KMS-11 (cell line): ENCODE results near the gene TSNAXIP1.
A peak's percentile ranks its signal among the peaks of the same experiment; 100 is the strongest.

Source experiments
- H2AFZ ChIP-seq: fragments of 200-600 bp; sonication (generic); 2 replicates; pipeline ENCODE4 v1.6.1; 2016; ENCODE audit warnings: antibody characterized with exemption, mixed run types, low read depth
- H3K27ac ChIP-seq: fragments of 200-600 bp; sonication (generic); 2 replicates; pipeline ENCODE4 v1.6.1; 2016; ENCODE audit warnings: mild to moderate bottlenecking, mixed run types
- H3K27me3 ChIP-seq: fragments of 200-600 bp; sonication (generic); 2 replicates; pipeline ENCODE4 v1.6.1; 2017; ENCODE audit warnings: mild to moderate bottlenecking, low read depth, mixed run types, moderate library complexity; ENCODE audit not compliant: insufficient read depth
- H3K36me3 ChIP-seq: fragments of 200-600 bp; sonication (generic); 2 replicates; pipeline ENCODE4 v1.6.1; 2017; ENCODE audit warnings: mild to moderate bottlenecking, mixed run types; ENCODE audit not compliant: insufficient read depth
- H3K4me1 ChIP-seq: fragments of 200-600 bp; sonication (generic); 2 replicates; pipeline ENCODE4 v1.6.1; 2016; ENCODE audit warnings: mild to moderate bottlenecking, low read depth, mixed run types; ENCODE audit not compliant: poor library complexity, severe bottlenecking
- H3K4me2 ChIP-seq: fragments of 200-600 bp; sonication (generic); 2 replicates; pipeline ENCODE4 v1.7.0; 2016; ENCODE audit warnings: mild to moderate bottlenecking, mixed run types
- H3K4me3 ChIP-seq: fragments of 200-600 bp; sonication (generic); IDR thresholded peaks from 2 replicates; pipeline ENCODE4 v1.6.1; 2017; ENCODE audit warnings: low read depth, low read length, mixed read lengths; ENCODE audit not compliant: insufficient read depth
- H3K79me2 ChIP-seq: fragments of 200-600 bp; sonication (generic); 2 replicates; pipeline ENCODE4 v1.6.1; 2016; ENCODE audit warnings: low read depth, mixed run types; ENCODE audit not compliant: insufficient read depth
- H3K9ac ChIP-seq: fragments of 200-600 bp; sonication (generic); 2 replicates; pipeline ENCODE4 v1.6.1; 2016; ENCODE audit warnings: mild to moderate bottlenecking, mixed run types
- H4K20me1 ChIP-seq: fragments of 200-600 bp; sonication (generic); 2 replicates; pipeline ENCODE4 v1.6.1; 2016; ENCODE audit warnings: mild to moderate bottlenecking, mixed run types; ENCODE audit not compliant: insufficient read depth
- CTCF ChIP-seq: fragments of 200-600 bp; sonication (generic); conservative IDR thresholded peaks from 2 replicates; pipeline ENCODE4 v1.6.1; 2017; ENCODE audit warnings: low read depth, mild to moderate bottlenecking, antibody characterized with exemption, low read length, moderate library complexity, mixed read lengths

The TSNAXIP1 gene

GRCh38 chr16:67837811-67838210 is 31.1 kb downstream of the TSNAXIP1 start:
- TF ChIP-seq CTCF: no peak

GRCh38 chr16:67841198-67841815 is 34.6 kb downstream of the TSNAXIP1 start:
- H2AFZ ChIP-seq: peak overlapping the region; percentile 64
- H3K27me3 ChIP-seq: 0 out of 2 replicates have a peak, but pooled peaks cover 2% of the 10 kb centered on the region
- no peak for TF ChIP-seq CTCF
- no peaks in the 10 kb centered on the region for H3K36me3 ChIP-seq
- peaks cover 30% of the 10 kb centered on the region for H3K79me2 ChIP-seq
- H3K9ac ChIP-seq: peak overlapping the region; percentile 57; the same call in 1 of the 2 replicates
- H3K27ac ChIP-seq: 0 out of 2 replicates have a peak overlapping the region, but pooled peaks have one; percentile 72
- H3K4me3 ChIP-seq: no peak overlapping the region
- H3K4me1 ChIP-seq: peaks cover 29% of the 10 kb centered on the region
- peak overlapping the region; percentile 32 for H3K4me2 ChIP-seq
- H4K20me1 ChIP-seq: no peaks in the 10 kb centered on the region

More at GRCh38 chr16:67837811-67838210, 31.1 kb downstream of the TSNAXIP1 start:
- no peaks in the 10 kb centered on the region for H3K36me3 ChIP-seq
- no peaks in the 10 kb centered on the region for H4K20me1 ChIP-seq
- H3K4me1 ChIP-seq: peaks cover 12% of the 10 kb centered on the region
- H3K27me3 ChIP-seq: 0 out of 2 replicates have a peak, but pooled peaks cover 2% of the 10 kb centered on the region
- H3K9ac ChIP-seq: no peak overlapping the region
- H2AFZ ChIP-seq: no peak overlapping the region
- peaks cover 7% of the 10 kb centered on the region for H3K79me2 ChIP-seq
- H3K4me3 ChIP-seq: no peak overlapping the region
- no peak overlapping the region for H3K27ac ChIP-seq
- no peak overlapping the region for H3K4me2 ChIP-seq

- no peak within 1 kb of the TSS for H3K4me3 ChIP-seq
- TF ChIP-seq CTCF: peak; percentile 76
- H3K27ac ChIP-seq: peak within 1 kb of the TSS; percentile 72
- no peaks in the 10 kb centered on the region for H4K20me1 ChIP-seq
- peaks cover 30% of the 10 kb centered on the region for H3K79me2 ChIP-seq
- peak within 1 kb of the TSS; percentile 88 for H3K4me2 ChIP-seq
- 0 out of 2 replicates have a peak, but pooled peaks cover 2% of the 10 kb centered on the region for H3K27me3 ChIP-seq
- no peaks in the 10 kb centered on the region for H3K36me3 ChIP-seq
- H2AFZ ChIP-seq: peak within 1 kb of the TSS; percentile 64
- peak within 1 kb of the TSS; percentile 57 for H3K9ac ChIP-seq
- peaks cover 29% of the 10 kb centered on the region for H3K4me1 ChIP-seq
These were observed 35.3 kb downstream of the TSNAXIP1 start, which contains the start of gene THAP11 for GRCh38 chr16:67841816-67842508. TSS of gene THAP11 (plus strand) at chr16:67842320. CDS start at chr16:67842555, 235 bp downstream.

GRCh38 chr16:67842509-67843342 is 36.0 kb downstream of the TSNAXIP1 start:
- Histone ChIP-seq H3K4me1 (peaks cover 29% of the 10 kb centered on the region), H3K4me2 (peak overlapping the region; percentile 88), H3K9ac (peak overlapping the region; percentile 57), H3K79me2 (peaks cover 38% of the 10 kb centered on the region), H4K20me1 (no peaks in the 10 kb centered on the region), H3K27me3 (0 out of 2 replicates have a peak, but pooled peaks cover under 1% of the 10 kb centered on the region), H3K27ac (peak overlapping the region; percentile 72), H2AFZ (peak overlapping the region; percentile 64), H3K4me3 (no peak overlapping the region), H3K36me3 (no peaks in the 10 kb centered on the region)
- peak; percentile 41; the same call in 1 of the 2 replicates for TF ChIP-seq CTCF
